ENCODE measurements around the gene MAPK13.

The MAPK13 gene

GRCh38 chr6:36178544-36178943, 48.2 kb downstream of the MAPK13 start:
- H3K27ac ChIP-seq: no peak overlapping the region
- no peak for TF ChIP-seq ZFX (IDR thresholded peaks at IDR 0.05)
- TF ChIP-seq, protein P1, sequence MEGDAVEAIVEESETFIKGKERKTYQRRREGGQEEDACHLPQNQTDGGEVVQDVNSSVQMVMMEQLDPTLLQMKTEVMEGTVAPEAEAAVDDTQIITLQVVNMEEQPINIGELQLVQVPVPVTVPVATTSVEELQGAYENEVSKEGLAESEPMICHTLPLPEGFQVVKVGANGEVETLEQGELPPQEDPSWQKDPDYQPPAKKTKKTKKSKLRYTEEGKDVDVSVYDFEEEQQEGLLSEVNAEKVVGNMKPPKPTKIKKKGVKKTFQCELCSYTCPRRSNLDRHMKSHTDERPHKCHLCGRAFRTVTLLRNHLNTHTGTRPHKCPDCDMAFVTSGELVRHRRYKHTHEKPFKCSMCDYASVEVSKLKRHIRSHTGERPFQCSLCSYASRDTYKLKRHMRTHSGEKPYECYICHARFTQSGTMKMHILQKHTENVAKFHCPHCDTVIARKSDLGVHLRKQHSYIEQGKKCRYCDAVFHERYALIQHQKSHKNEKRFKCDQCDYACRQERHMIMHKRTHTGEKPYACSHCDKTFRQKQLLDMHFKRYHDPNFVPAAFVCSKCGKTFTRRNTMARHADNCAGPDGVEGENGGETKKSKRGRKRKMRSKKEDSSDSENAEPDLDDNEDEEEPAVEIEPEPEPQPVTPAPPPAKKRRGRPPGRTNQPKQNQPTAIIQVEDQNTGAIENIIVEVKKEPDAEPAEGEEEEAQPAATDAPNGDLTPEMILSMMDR (conservative IDR thresholded peaks at IDR 0.05): no peak

GRCh38 chr6:36180126-36180525, 49.8 kb downstream of the MAPK13 start:
- TF ChIP-seq, protein P1 (conservative IDR thresholded peaks at IDR 0.05): no peak
- no peak for TF ChIP-seq ZFX (IDR thresholded peaks at IDR 0.05)

GRCh38 chr6:36184311-36184710, 54.0 kb downstream of the MAPK13 start:
- TF ChIP-seq, protein P1 (conservative IDR thresholded peaks at IDR 0.05): no peak
- no peak for TF ChIP-seq ZFX (IDR thresholded peaks at IDR 0.05)
- no peak overlapping the region for H3K27ac ChIP-seq

More at GRCh38 chr6:36180126-36180525, 49.8 kb downstream of the MAPK13 start:
- no peak overlapping the region for H3K27ac ChIP-seq

DNA sequence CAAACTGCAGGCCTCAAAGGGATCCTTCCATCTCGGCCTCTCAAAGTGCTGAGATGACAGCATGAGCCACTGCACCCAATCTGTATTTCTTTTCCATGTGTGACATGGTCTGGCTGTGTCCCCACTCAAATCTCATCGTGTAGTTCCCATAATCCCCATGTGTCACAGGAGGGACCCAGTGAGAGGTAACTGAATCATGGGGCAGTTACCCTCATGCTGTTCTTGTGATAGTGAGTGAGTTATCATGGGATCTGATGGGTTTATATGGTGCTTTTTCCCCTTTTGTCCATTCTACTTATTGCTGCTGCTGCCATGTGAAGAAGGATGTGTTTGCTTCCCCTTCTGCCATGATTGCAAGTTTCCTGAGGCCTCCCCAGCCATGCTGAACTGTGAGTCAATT, 55.9 kb downstream of the MAPK13 start:
- no peak overlapping the region for H3K27ac ChIP-seq
- TF ChIP-seq, protein P1 (conservative IDR thresholded peaks at IDR 0.05): no peak
- TF ChIP-seq ZFX (IDR thresholded peaks at IDR 0.05): no peak

GRCh38 chr6:36187446-36187845, 57.1 kb downstream of the MAPK13 start:
- TF ChIP-seq, protein P1 (conservative IDR thresholded peaks at IDR 0.05): no peak
- TF ChIP-seq ZFX (IDR thresholded peaks at IDR 0.05): no peak
- H3K27ac ChIP-seq: no peak overlapping the region

Data from C4-2B (cell line).